DMS53 (cell line): ENCODE data around the gene OAS3.
"Not testable (repeated sequence)": the region's sequence is repeated elsewhere in the genome, so short reads cannot be mapped to it uniquely, and the experiment has no call there.

ENCODE experiments used
- DNase-seq: peaks from one replicate; lab custom pipeline; 2025; lab: John Stamatoyannopoulos, UW

Gene OAS3, protein sequence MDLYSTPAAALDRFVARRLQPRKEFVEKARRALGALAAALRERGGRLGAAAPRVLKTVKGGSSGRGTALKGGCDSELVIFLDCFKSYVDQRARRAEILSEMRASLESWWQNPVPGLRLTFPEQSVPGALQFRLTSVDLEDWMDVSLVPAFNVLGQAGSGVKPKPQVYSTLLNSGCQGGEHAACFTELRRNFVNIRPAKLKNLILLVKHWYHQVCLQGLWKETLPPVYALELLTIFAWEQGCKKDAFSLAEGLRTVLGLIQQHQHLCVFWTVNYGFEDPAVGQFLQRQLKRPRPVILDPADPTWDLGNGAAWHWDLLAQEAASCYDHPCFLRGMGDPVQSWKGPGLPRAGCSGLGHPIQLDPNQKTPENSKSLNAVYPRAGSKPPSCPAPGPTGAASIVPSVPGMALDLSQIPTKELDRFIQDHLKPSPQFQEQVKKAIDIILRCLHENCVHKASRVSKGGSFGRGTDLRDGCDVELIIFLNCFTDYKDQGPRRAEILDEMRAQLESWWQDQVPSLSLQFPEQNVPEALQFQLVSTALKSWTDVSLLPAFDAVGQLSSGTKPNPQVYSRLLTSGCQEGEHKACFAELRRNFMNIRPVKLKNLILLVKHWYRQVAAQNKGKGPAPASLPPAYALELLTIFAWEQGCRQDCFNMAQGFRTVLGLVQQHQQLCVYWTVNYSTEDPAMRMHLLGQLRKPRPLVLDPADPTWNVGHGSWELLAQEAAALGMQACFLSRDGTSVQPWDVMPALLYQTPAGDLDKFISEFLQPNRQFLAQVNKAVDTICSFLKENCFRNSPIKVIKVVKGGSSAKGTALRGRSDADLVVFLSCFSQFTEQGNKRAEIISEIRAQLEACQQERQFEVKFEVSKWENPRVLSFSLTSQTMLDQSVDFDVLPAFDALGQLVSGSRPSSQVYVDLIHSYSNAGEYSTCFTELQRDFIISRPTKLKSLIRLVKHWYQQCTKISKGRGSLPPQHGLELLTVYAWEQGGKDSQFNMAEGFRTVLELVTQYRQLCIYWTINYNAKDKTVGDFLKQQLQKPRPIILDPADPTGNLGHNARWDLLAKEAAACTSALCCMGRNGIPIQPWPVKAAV

GRCh38 chr12:112937741-112938719 is at the start of gene OAS3:
TSS of gene OAS3 (plus strand) at chr12:112938474. CDS start at chr12:112938531, 57 bp downstream.
- DNase-seq, result peak; percentile 96

DNA sequence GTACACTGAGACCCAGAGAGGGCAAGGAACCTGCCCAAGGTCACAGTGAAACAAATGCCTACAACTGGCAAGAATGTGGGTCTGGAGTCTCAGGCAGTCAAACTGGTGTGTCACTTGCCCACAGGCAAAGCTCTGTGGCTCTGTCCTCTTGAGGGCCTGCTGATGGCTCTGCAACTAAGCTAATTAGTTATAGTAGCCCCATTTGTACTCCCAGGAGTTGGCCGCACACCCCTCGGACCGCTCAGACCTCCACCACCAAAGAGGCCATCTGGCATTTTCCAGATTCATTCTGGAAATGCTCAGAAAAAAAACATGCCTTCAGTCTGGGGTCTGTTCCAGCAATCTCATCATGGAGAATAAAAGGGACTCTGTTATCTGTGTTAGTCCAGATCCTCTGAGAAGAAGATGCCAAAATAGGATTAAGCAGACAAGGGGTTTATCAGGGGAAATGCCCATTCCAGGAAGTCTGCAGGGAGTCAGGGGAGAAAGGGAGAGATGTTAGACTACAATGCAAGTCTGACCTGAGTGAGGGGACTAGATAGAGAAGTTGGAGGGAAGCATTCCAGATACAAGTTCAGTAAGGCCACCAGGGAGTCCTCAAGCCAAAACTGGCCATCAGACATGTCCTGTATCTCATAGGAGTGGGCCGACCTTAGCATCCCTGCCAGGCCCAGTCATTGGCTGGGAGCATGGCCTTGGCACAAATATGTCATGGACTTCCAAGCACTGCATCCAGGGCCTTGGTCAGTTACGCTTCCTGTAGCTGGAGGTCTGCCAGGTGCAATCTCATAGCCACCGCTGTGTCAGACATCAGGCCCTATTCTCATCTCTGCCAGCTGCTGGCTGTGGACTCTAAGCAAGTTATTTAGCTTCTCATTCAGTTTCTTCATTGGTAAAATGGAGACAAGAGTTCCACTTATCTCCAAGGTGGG is 46.9 kb upstream of the OAS3 start:
- no peak for DNase-seq

DNA sequence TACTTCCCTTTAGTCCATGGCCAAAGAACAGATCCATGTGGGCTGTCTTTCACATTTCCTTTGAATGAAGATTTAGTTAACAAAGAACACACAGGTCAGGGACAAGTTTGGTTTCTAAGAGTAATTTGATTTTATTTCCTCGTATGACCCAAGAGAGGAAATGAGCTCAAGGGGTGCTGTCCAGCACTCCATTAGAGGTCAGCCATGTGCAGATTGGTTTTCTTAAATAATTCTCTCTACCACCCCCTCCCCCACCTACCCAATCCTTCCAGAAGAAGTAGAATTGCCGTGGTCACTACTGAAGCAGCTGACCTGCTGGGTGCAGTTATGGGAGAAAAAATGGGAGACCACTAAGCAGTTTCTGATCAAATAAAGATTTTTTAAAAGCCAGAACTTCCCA is 45.4 kb upstream of the OAS3 start:
- DNase-seq, result no peak

DNA sequence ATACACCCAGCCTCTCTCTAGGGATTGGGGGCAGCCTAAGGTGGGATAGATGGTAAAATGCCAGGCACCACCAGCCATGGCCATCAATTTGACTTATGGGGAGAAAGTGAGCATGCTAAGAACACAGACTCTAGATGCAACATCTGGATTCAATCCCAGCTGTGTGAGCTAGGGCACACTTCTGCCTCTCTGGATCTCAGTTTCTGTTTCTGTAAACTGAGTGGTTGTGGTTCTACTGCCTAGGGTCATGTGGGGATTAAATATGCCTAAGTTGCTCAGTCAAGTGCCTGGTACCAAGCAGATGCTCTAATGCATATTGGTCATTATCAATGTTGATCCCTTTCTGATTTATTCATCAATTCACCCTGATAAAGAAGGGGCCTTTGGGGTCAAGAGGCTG is 44.1 kb upstream of the OAS3 start:
- DNase-seq, result no peak

GRCh38 chr12:112898380-112898779 is 39.9 kb upstream of the OAS3 start:
- DNase-seq, result no peak

DNA sequence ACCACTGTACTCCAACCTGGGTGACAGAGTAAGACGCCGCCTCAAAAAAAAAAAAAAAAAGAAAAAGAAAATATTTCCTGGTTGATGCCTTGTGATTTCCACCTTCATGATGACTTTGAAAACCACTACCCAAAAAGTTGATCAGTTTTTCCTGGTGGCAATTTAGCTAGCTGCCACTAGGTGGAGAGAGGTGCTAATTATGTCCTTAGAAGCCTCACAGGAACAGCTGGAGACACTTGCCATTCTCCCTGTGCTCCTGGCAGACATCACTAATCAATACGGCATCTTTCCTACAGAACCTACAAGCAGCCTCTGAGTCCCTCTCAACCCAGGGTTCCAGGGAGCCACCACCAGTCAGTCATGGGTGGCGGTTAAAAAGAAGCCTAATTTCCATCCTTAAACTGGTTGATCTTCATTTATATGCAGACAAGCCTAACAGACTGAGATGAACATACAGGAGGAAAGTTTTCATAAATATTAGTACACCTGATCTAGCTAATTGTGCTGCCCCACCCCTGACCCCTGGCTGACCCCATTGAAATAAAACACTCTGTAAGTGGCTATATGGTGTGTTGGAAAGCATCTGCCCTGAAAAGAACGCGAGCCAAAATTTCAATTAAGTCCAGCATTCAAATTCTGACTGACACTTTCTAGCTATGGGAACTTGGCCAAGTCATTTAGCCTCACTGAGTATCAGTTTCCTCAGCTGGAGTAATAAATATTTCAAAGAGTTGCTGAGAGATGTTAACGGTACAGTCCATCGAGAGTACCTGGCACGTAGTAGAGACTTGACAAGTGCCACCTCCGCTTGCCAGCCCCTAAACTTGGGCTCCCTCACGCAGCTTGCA is 37.8 kb upstream of the OAS3 start:
- DNase-seq, result peak; percentile 91

- DNase-seq, result peak; percentile 63
These were observed 37.0 kb upstream of the OAS3 start for GRCh38 chr12:112901271-112901670.

DNA sequence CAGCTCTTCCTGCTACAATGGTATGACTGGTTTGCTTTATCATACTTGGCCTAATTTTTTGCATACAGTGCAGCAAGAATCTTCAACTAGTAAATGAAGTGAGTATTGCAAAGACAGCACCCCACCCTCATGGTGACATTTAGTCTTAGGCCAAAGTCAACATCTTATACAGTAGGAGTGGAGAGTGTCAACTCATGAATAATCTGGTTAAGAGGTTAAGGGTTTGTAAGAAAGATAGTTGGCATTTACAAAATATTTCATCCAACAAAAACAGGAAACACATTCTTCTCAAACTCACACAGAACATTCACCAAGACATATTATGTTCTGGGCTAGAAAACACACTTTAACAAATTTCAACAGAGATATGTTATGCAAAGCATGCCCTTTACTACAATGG is 33.7 kb upstream of the OAS3 start:
- DNase-seq, result no peak

DNA sequence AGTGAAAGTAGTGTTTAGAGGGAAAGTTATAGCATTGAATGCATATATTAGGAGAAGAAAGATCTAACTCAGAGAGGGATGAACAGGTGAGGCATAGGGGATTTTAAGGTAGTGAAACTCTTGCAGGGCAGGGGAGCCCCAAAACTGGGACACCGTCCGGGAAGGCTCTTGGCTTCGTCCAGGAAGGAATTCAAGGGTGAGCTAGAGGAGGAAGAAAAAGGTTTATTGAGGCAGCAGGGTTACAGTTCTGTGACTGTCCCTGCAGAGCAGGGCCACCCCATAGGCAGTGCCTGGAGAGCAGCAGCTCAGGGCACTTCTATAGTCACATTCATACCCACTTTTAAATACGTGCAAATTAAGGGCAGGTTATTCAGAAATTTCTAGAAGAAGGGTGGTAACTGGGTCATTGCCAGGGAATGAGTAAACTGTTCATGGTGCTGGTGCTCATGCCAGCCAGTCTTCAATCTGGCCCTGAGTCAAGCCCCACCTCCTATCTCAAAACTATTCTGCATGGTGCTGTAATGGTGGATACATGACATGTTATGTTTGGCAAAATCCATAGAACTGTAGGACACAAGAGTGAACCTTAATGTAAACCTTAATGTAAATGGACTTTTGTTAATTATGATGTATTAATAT is 32.7 kb upstream of the OAS3 start:
- DNase-seq, result no peak

- peak; percentile 91 for DNase-seq
These were observed 31.4 kb upstream of the OAS3 start, which contains the start of gene OAS1 for GRCh38 chr12:112906712-112907414. TSS of gene OAS1 (plus strand) at chr12:112906962. CDS start at chr12:112907040, 78 bp downstream.

- no peak for DNase-seq
These were observed 30.7 kb upstream of the OAS3 start for GRCh38 chr12:112907415-112908157.

DNA sequence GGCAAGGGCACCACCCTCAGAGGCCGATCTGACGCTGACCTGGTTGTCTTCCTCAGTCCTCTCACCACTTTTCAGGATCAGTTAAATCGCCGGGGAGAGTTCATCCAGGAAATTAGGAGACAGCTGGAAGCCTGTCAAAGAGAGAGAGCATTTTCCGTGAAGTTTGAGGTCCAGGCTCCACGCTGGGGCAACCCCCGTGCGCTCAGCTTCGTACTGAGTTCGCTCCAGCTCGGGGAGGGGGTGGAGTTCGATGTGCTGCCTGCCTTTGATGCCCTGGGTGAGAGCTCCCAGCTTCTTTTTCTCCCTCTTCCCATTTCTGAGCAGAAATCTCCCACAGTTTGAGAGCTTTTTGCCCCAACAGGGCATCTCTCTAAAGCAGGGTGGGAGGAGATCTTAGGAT is 29.7 kb upstream of the OAS3 start:
- DNase-seq, result no peak

- DNase-seq, result no peak
These were observed 28.6 kb upstream of the OAS3 start for GRCh38 chr12:112909693-112910092.

DNA sequence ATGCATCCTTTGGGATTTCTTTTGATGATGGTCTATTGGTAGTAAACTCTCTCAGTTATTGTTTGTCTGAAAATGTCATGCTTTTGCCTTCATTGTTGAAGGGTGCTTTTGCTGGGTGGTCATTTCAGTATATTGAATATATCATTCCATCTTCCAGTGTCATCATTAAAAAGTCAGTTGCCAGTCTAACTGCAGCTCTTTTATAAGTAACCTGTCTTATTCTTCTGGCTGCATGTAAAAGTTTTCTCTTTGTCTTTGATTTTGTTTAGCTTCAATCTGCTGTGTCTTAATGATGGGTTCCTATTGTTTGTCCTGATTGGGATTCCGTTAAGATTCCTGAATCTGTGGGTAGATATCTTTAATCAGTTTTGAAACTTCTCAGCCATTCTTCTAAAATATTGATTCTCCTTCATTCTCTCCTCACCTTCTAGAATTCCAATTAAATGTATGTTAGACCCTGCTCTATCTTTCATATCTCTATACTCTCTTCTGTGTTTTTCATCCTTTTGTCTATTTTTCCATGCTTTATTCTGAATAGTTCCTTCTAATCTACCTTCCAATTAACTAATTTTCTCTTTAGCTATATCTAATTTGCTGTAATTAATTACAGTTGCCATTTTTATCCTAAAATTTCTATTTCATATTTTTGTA is 25.1 kb upstream of the OAS3 start:
- no peak for DNase-seq

GRCh38 chr12:112913888-112914287 is 24.4 kb upstream of the OAS3 start:
- DNase-seq, result not testable (repeated sequence)

- no peak for DNase-seq
These were observed 22.0 kb upstream of the OAS3 start for GRCh38 chr12:112916270-112916669.

DNA sequence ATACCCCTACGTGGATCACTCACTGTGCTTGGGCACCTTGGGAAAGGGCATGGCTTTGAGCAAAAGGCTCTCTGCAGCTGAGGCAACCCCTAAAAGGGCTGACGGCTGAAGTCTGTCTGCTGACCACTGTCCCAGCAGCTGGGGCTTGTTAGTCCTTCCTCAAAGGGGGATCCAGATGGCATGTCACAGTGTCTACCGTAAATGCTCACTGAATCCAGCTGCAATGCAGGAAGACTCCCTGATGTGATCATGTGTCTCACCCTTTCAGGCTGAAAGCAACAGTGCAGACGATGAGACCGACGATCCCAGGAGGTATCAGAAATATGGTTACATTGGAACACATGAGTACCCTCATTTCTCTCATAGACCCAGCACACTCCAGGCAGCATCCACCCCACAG is 19.2 kb upstream of the OAS3 start:
- no peak for DNase-seq
